ENCODE measurements around the gene SH3GL2.

Gene SH3GL2

GRCh38 chr9:17653947-17654465 lies 75.1 kb downstream of the SH3GL2 start:
- Histone ChIP-seq H3K4me3 (ENCODE audit: low read length) (no peak overlapping the region), H3K9me3 (ENCODE audit: control insufficient read depth, insufficient read depth, low read length) (no peaks in the 10 kb centered on the region), H3K36me3 (ENCODE audit: control insufficient read depth, insufficient read depth, low read length) (no peaks in the 10 kb centered on the region), H3K27ac (ENCODE audit: low read length) (no peak overlapping the region), H3K27me3 (ENCODE audit: control insufficient read depth, insufficient read depth, low read length) (no peaks in the 10 kb centered on the region), H3K4me1 (ENCODE audit: control insufficient read depth, insufficient read depth, low read length) (no peaks in the 10 kb centered on the region)
- WGBS (ENCODE audit: insufficient coverage, insufficient read length), result no CpG with 5 or more reads among the region's 4 CpGs
- DNase-seq (ENCODE audit: low read depth, low spot score), result no peak

DNA sequence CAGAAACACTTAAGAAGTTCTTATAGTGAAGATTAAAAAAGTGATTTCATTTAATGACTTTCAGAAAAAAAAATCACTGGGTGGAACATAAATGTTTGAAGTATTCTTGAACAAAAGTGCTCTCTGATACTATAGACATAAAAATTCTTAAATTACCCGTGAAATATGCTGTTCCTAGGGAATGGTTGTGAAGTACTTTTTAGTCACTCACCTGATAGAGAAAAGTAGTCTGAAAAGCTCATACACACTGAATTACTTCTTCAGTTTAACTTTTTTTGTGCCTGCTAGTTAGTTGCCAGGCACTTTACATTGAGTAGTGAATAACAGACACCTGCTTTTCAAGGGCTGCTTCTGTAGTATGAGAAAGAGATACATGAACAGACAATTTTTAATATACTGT lies 78.0 kb downstream of the SH3GL2 start:
- DNase-seq (ENCODE audit: low read depth, low spot score), result no peak
- WGBS (ENCODE audit: insufficient coverage, insufficient read length), result no CpG with 5 or more reads among the region's 1 CpG
- no peak overlapping the region for H3K27ac ChIP-seq (ENCODE audit: low read length)

GRCh38 chr9:17658237-17658636 lies 79.4 kb downstream of the SH3GL2 start:
- Histone ChIP-seq H3K27me3 (ENCODE audit: control insufficient read depth, insufficient read depth, low read length) (no peaks in the 10 kb centered on the region), H3K9me3 (ENCODE audit: control insufficient read depth, insufficient read depth, low read length) (no peaks in the 10 kb centered on the region), H3K4me1 (ENCODE audit: control insufficient read depth, insufficient read depth, low read length) (no peaks in the 10 kb centered on the region), H3K4me3 (ENCODE audit: low read length) (no peak overlapping the region), H3K36me3 (ENCODE audit: control insufficient read depth, insufficient read depth, low read length) (no peaks in the 10 kb centered on the region), H3K27ac (ENCODE audit: low read length) (no peak overlapping the region)
- WGBS (ENCODE audit: insufficient coverage, insufficient read length), result no CpG with 5 or more reads among the region's 2 CpGs
- no peak for DNase-seq (ENCODE audit: low read depth, low spot score)

More for the DNA sequence above, 78.0 kb downstream of the SH3GL2 start:
- no peaks in the 10 kb centered on the region for H3K27me3 ChIP-seq (ENCODE audit: control insufficient read depth, insufficient read depth, low read length)
- H3K9me3 ChIP-seq (ENCODE audit: control insufficient read depth, insufficient read depth, low read length), result no peaks in the 10 kb centered on the region
- H3K4me1 ChIP-seq (ENCODE audit: control insufficient read depth, insufficient read depth, low read length), result no peaks in the 10 kb centered on the region
- H3K36me3 ChIP-seq (ENCODE audit: control insufficient read depth, insufficient read depth, low read length), result no peaks in the 10 kb centered on the region
- H3K4me3 ChIP-seq (ENCODE audit: low read length), result no peak overlapping the region

GRCh38 chr9:17660158-17660557 lies 81.3 kb downstream of the SH3GL2 start:
- H3K27ac ChIP-seq (ENCODE audit: low read length), result no peak overlapping the region
- H3K4me1 ChIP-seq (ENCODE audit: control insufficient read depth, insufficient read depth, low read length), result no peaks in the 10 kb centered on the region
- no CpG with 5 or more reads among the region's 3 CpGs for WGBS (ENCODE audit: insufficient coverage, insufficient read length)
- H3K9me3 ChIP-seq (ENCODE audit: control insufficient read depth, insufficient read depth, low read length), result no peaks in the 10 kb centered on the region
- H3K36me3 ChIP-seq (ENCODE audit: control insufficient read depth, insufficient read depth, low read length), result no peaks in the 10 kb centered on the region
- DNase-seq (ENCODE audit: low read depth, low spot score), result no peak
- H3K27me3 ChIP-seq (ENCODE audit: control insufficient read depth, insufficient read depth, low read length), result no peaks in the 10 kb centered on the region
- no peak overlapping the region for H3K4me3 ChIP-seq (ENCODE audit: low read length)

DNA sequence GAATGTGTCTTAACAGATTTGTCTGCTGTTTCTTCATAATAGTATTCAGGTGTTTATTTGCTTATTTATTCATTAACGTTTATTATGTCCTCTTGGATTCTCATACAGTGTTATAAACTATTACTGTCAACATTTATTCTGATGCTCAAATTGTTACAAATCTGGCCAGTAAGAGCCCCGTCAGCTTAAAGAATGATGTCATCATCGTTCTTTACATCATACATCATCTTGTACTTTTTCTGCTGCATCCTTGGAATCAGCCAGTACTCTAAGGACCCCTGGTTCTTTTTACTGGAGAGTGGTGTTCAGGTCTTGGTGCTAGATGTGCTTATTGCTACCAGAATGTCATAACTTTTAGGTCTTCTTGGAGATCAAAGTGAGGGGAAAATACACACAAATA lies 86.6 kb downstream of the SH3GL2 start:
- Histone ChIP-seq H3K9me3 (ENCODE audit: control insufficient read depth, insufficient read depth, low read length) (no peaks in the 10 kb centered on the region), H3K4me3 (ENCODE audit: low read length) (no peak overlapping the region), H3K4me1 (ENCODE audit: control insufficient read depth, insufficient read depth, low read length) (no peaks in the 10 kb centered on the region), H3K27ac (ENCODE audit: low read length) (no peak overlapping the region), H3K36me3 (ENCODE audit: control insufficient read depth, insufficient read depth, low read length) (no peaks in the 10 kb centered on the region), H3K27me3 (ENCODE audit: control insufficient read depth, insufficient read depth, low read length) (no peaks in the 10 kb centered on the region)
- WGBS (ENCODE audit: insufficient coverage, insufficient read length), result no CpG with 5 or more reads among the region's 3 CpGs
- DNase-seq (ENCODE audit: low read depth, low spot score), result no peak

- no peaks in the 10 kb centered on the region for H3K36me3 ChIP-seq (ENCODE audit: control insufficient read depth, insufficient read depth, low read length)
- no peaks in the 10 kb centered on the region for H3K4me1 ChIP-seq (ENCODE audit: control insufficient read depth, insufficient read depth, low read length)
- no peaks in the 10 kb centered on the region for H3K9me3 ChIP-seq (ENCODE audit: control insufficient read depth, insufficient read depth, low read length)
- no CpG with 5 or more reads among the region's 4 CpGs for whole genome bisulfite sequencing (ENCODE audit: insufficient coverage, insufficient read length)
- H3K27ac ChIP-seq (ENCODE audit: low read length), result no peak overlapping the region
- no peak overlapping the region for H3K4me3 ChIP-seq (ENCODE audit: low read length)
- no peak for DNase-seq (ENCODE audit: low read depth, low spot score)
- no peaks in the 10 kb centered on the region for H3K27me3 ChIP-seq (ENCODE audit: control insufficient read depth, insufficient read depth, low read length)
These were observed 90.3 kb downstream of the SH3GL2 start for GRCh38 chr9:17669206-17669605.

DNA sequence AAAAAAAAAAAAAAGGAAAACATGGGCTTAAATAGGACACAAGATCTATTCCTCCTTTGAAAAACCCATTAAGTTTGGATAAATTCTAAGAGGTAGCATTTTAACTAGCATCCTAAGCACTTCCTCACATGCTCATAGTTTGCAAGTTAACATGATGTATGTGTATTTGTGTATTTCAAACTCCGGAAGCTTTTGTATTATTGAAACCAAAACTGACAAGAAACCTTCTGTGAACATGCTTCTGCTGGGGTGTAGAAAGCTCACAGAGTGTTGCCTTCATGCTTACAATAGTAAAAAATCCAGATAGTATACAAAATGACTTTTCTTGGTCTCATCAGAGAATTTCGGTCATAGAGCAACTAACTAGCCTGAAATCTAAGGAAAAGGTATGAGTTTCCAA lies 103.8 kb downstream of the SH3GL2 start:
- H3K9me3 ChIP-seq (ENCODE audit: control insufficient read depth, insufficient read depth, low read length), result no peaks in the 10 kb centered on the region
- no peak overlapping the region for H3K4me3 ChIP-seq (ENCODE audit: low read length)
- no peak overlapping the region for H3K27ac ChIP-seq (ENCODE audit: low read length)
- H3K27me3 ChIP-seq (ENCODE audit: control insufficient read depth, insufficient read depth, low read length), result no peaks in the 10 kb centered on the region
- DNase-seq (ENCODE audit: low read depth, low spot score), result no peak
- no peaks in the 10 kb centered on the region for H3K36me3 ChIP-seq (ENCODE audit: control insufficient read depth, insufficient read depth, low read length)
- no CpG with 5 or more reads among the region's 2 CpGs for WGBS (ENCODE audit: insufficient coverage, insufficient read length)
- H3K4me1 ChIP-seq (ENCODE audit: control insufficient read depth, insufficient read depth, low read length), result no peaks in the 10 kb centered on the region

DNA sequence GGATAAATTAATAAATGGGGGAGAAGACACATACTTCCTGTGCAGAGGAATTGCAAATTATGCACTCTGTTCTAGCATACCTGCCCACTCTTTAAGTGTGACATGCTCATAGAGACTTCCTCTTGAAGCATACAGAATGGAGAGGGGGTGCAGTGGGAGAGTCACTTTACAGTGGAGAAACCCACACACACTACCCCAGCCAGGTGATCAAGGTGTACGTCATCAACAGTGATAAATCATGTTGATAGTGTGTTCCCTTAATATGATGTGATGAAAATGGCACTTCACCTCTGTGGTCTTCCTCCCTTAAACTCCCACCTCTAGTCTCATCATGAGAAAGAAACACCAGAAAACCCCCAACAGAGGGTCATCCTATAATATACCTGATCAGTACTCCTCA lies 110.0 kb downstream of the SH3GL2 start:
- Histone ChIP-seq H3K4me1 (ENCODE audit: control insufficient read depth, insufficient read depth, low read length) (0 out of 2 replicates have a peak, but pooled peaks cover 1% of the 10 kb centered on the region), H3K4me3 (ENCODE audit: low read length) (no peak overlapping the region), H3K9me3 (ENCODE audit: control insufficient read depth, insufficient read depth, low read length) (no peaks in the 10 kb centered on the region), H3K27me3 (ENCODE audit: control insufficient read depth, insufficient read depth, low read length) (no peaks in the 10 kb centered on the region), H3K36me3 (ENCODE audit: control insufficient read depth, insufficient read depth, low read length) (no peaks in the 10 kb centered on the region), H3K27ac (ENCODE audit: low read length) (no peak overlapping the region)
- no CpG with 5 or more reads among the region's 1 CpG for WGBS (ENCODE audit: insufficient coverage, insufficient read length)
- no peak for DNase-seq (ENCODE audit: low read depth, low spot score)

DNA sequence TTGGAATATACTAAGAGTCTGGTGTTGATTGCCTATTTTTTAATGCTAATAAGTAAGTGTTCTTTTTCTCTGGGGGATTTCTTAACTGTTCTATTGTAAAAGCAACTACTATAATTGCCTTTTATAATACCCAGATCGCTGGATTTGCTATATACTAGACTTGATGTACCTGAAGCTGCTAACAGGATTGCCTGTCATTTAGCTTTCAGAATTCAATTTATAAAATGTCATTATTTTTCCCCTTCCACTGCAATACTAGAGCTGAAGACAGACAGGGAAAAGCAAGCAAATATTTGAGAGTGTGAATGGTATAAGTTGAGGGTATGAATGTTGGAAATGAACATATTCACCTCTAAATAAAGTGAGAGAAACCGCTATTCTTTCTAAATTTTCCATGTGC lies 115.5 kb downstream of the SH3GL2 start:
- Histone ChIP-seq H3K27ac (ENCODE audit: low read length) (no peak overlapping the region), H3K4me1 (ENCODE audit: control insufficient read depth, insufficient read depth, low read length) (0 out of 2 replicates have a peak, but pooled peaks cover 1% of the 10 kb centered on the region), H3K36me3 (ENCODE audit: control insufficient read depth, insufficient read depth, low read length) (no peaks in the 10 kb centered on the region), H3K9me3 (ENCODE audit: control insufficient read depth, insufficient read depth, low read length) (no peaks in the 10 kb centered on the region), H3K4me3 (ENCODE audit: low read length) (no peak overlapping the region), H3K27me3 (ENCODE audit: control insufficient read depth, insufficient read depth, low read length) (no peaks in the 10 kb centered on the region)
- no CpG with 5 or more reads among the region's 2 CpGs for WGBS (ENCODE audit: insufficient coverage, insufficient read length)
- no peak for DNase-seq (ENCODE audit: low read depth, low spot score)

DNA sequence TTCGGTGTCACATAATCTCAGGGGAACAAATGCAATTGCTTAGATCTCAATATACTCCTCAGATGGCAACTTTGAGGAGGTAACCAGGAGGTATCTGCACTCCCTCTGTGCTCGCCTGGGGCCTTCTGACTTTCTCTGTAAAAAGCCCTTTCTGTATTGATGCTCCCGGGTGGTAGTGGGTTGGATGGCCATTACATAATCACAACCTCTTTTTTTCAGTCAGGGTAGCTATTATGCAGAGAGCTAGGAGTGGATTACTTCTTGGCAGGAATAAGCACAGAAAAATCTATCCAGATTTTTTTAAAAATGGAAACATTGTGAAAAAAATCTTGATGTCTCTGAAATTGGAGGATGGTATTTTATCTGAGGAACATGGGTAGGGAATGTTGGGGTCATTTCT lies 116.6 kb downstream of the SH3GL2 start:
- Histone ChIP-seq H3K27ac (ENCODE audit: low read length) (no peak overlapping the region), H3K4me3 (ENCODE audit: low read length) (no peak overlapping the region), H3K36me3 (ENCODE audit: control insufficient read depth, insufficient read depth, low read length) (no peaks in the 10 kb centered on the region), H3K9me3 (ENCODE audit: control insufficient read depth, insufficient read depth, low read length) (no peaks in the 10 kb centered on the region), H3K27me3 (ENCODE audit: control insufficient read depth, insufficient read depth, low read length) (no peaks in the 10 kb centered on the region), H3K4me1 (ENCODE audit: control insufficient read depth, insufficient read depth, low read length) (no peaks in the 10 kb centered on the region)
- WGBS (ENCODE audit: insufficient coverage, insufficient read length), result no CpG with 5 or more reads among the region's 3 CpGs
- no peak for DNase-seq (ENCODE audit: low read depth, low spot score)

DNA sequence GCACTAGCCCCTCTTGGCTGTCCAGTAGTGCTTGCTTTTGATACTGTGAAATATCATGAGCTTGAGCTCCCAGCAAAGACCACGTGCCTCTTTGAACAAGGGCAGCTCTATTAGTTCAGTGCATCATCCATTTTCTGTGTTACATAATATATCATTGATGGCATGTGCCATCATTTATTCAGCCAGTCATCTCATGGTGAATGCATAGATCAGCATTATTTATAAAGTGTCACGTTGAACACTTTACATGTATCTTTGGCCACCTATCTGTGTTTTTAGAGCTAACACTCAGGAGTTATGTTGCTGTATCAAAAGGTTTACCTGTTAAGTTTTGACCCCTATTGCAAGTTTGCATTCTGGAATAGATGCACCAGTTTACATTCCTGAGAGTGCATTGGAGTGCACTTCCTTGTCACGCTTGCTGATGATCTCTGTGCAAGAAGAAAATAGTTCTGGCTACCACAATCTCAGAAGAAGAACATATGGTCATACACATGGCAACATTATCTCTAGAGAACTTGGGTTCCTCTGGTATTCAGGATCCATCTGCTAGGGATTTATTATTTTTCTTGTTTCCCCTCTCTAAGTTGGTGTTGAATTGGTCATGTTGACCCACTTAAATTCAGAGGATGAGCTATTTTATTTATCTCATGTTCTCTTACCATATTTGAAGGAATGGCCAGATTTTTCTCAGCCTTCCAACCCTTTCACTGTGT lies 120.9 kb downstream of the SH3GL2 start:
- WGBS (ENCODE audit: insufficient coverage, insufficient read length), result no CpG with 5 or more reads among the region's 3 CpGs
- no peak for DNase-seq (ENCODE audit: low read depth, low spot score)
- H3K27ac ChIP-seq (ENCODE audit: low read length), result no peak overlapping the region
- no peaks in the 10 kb centered on the region for H3K36me3 ChIP-seq (ENCODE audit: control insufficient read depth, insufficient read depth, low read length)
- no peaks in the 10 kb centered on the region for H3K27me3 ChIP-seq (ENCODE audit: control insufficient read depth, insufficient read depth, low read length)
- no peak overlapping the region for H3K4me3 ChIP-seq (ENCODE audit: low read length)
- no peaks in the 10 kb centered on the region for H3K9me3 ChIP-seq (ENCODE audit: control insufficient read depth, insufficient read depth, low read length)
- no peaks in the 10 kb centered on the region for H3K4me1 ChIP-seq (ENCODE audit: control insufficient read depth, insufficient read depth, low read length)
